AG04450 (cell line): ENCODE data around the gene RD3L. TPM values are rescaled to one million over a fixed set of nuclear protein-coding genes. Genes with fewer than 3 reads are reported as not detected.
A peak's percentile ranks its signal among the peaks of the same experiment; 100 is the strongest.

Experiments
- CTCF ChIA-PET: fragments of 300-600, 350-600 bp; formaldehyde crosslinking; extraction: SDS; loops from one replicate; lab custom pipeline; 2022; ENCODE audit warnings: antibody characterized with exemption, inconsistent platforms; lab: Charles Lee
- POLR2A ChIA-PET: fragments of 350-600 bp; formaldehyde crosslinking; extraction: SDS; loops from one replicate; lab custom pipeline; 2021; ENCODE audit warnings: antibody characterized with exemption, inconsistent platforms; lab: Yijun Ruan, JAX
- DNase-seq: peaks from one replicate; pipeline ENCODE4 v3.0.0-alpha.2; 2011; ENCODE audit warnings: low read depth, low spot score
- H3K27ac ChIP-seq: one replicate; pipeline ENCODE4 v1.5.1; 2012; ENCODE audit warnings: low read depth, low read length, control low read depth
- H3K27me3 ChIP-seq: one replicate; pipeline ENCODE4 v1.6.0; 2012; ENCODE audit warnings: low read length; ENCODE audit not compliant: control insufficient read depth, insufficient read depth
- H3K4me3 ChIP-seq: 2 replicates; pipeline ENCODE4 v1.5.1; 2011; ENCODE audit warnings: mild to moderate bottlenecking, low read depth, low read length, control low read depth
- H3K9me3 ChIP-seq: 2 replicates; pipeline ENCODE4 v1.5.1; 2012; ENCODE audit warnings: low read length; ENCODE audit not compliant: control insufficient read depth, insufficient read depth
- CTCF ChIP-seq: IDR thresholded peaks from 2 replicates; pipeline ENCODE4 v1.5.1; 2011; ENCODE audit warnings: low read depth, low read length, control low read depth, inconsistent platforms
- polyA plus RNA-seq: library from polyadenylated mRNA; depleted of rRNA; stranded (reverse); fragments of >200 nt; gene quantifications from 2 replicates; pipeline ENCODE4 v1.2.3, GENCODE V29; 2011

The RD3L gene
- polyA plus RNA-seq, 1 experiment, result not detected

- H3K4me3 ChIP-seq, result no peak overlapping the region
- TF ChIP-seq CTCF, result no peak
- no peaks in the 10 kb centered on the region for H3K27me3 ChIP-seq
- ChIA-PET POLR2A (no interaction called here), CTCF (interaction anchor here (0.5 to 6.0 kb wide), 7 partner anchors 10 to 611 kb away, joined by 3 to 33 read pairs (median 7); a partner anchor contains a TSS)
- DNase-seq, result no peak
- no peak overlapping the region for H3K27ac ChIP-seq
- no peaks in the 10 kb centered on the region for H3K9me3 ChIP-seq
Measured at GRCh38 chr14:103910984-103911383, 31.3 kb downstream of the RD3L start.

- peak; percentile 7 for DNase-seq
- ChIA-PET CTCF (interaction anchor here (0.5 to 6.0 kb wide), 7 partner anchors 10 to 107 kb away, joined by 3 to 33 read pairs (median 7); a partner anchor contains a TSS), POLR2A (no interaction called here)
- TF ChIP-seq CTCF, result peak; percentile 79
- Histone ChIP-seq H3K4me3 (no peak overlapping the region), H3K27me3 (no peaks in the 10 kb centered on the region), H3K27ac (no peak overlapping the region), H3K9me3 (no peaks in the 10 kb centered on the region)
Measured at GRCh38 chr14:103910262-103910935, 31.9 kb downstream of the RD3L start.

GRCh38 chr14:103909531-103910261 lies 32.6 kb downstream of the RD3L start:
- no peak for TF ChIP-seq CTCF
- no peak overlapping the region for H3K4me3 ChIP-seq
- H3K27ac ChIP-seq, result no peak overlapping the region
- H3K9me3 ChIP-seq, result no peaks in the 10 kb centered on the region
- ChIA-PET CTCF (interaction anchor here (1.0 to 6.0 kb wide), 4 partner anchors 9 to 103 kb away, joined by 4 to 33 read pairs (median 19); a partner anchor contains a TSS), POLR2A (no interaction called here)
- no peak for DNase-seq
- H3K27me3 ChIP-seq, result no peaks in the 10 kb centered on the region

GRCh38 chr14:103908580-103908979 lies 33.7 kb downstream of the RD3L start:
- POLR2A ChIA-PET, result no interaction called here
- CTCF ChIA-PET, result interaction anchor here (0.7 kb wide), 1 partner anchor 100 kb away, joined by 4 read pairs; no protein-coding TSS in a partner anchor
- no peaks in the 10 kb centered on the region for H3K27me3 ChIP-seq
- no peak for TF ChIP-seq CTCF
- H3K9me3 ChIP-seq, result no peaks in the 10 kb centered on the region
- no peak overlapping the region for H3K27ac ChIP-seq
- no peak overlapping the region for H3K4me3 ChIP-seq
- DNase-seq, result no peak
